HEK293T (cell line): ENCODE measurements around the gene PSMD4.

Experiments used
- ARNT ChIP-seq: fragments of 450-650 bp; IDR thresholded peaks from 2 replicates; pipeline ENCODE4 v1.6.1; 2017; ENCODE audit warnings: mild to moderate bottlenecking
- BHLHE40 ChIP-seq: fragments of 450-650 bp; IDR thresholded peaks from 2 replicates; pipeline ENCODE4 v1.6.1; 2016; ENCODE audit warnings: mild to moderate bottlenecking, moderate library complexity, borderline replicate concordance
- CTBP1 ChIP-seq: fragments of 450-650 bp; IDR thresholded peaks from 2 replicates; pipeline ENCODE4 v1.6.1; 2016; ENCODE audit warnings: borderline replicate concordance
- ELF4 ChIP-seq: fragments of 450-650 bp; IDR thresholded peaks from 2 replicates; pipeline ENCODE4 v1.6.1; 2017; ENCODE audit warnings: antibody characterized with exemption
- FOXM1 ChIP-seq: fragments of 450-650 bp; IDR thresholded peaks from 2 replicates; pipeline ENCODE4 v1.6.1; 2017; ENCODE audit warnings: mild to moderate bottlenecking, borderline replicate concordance
- SP1 ChIP-seq: fragments of 450-650 bp; IDR thresholded peaks from 2 replicates; pipeline ENCODE4 v1.6.1; 2017
- TARDBP ChIP-seq: fragments of 450-650 bp; IDR thresholded peaks from 2 replicates; pipeline ENCODE4 v1.6.1; 2016
- ZNF384 ChIP-seq: fragments of 450-650 bp; IDR thresholded peaks from 2 replicates; pipeline ENCODE4 v1.6.1; 2016

DNA sequence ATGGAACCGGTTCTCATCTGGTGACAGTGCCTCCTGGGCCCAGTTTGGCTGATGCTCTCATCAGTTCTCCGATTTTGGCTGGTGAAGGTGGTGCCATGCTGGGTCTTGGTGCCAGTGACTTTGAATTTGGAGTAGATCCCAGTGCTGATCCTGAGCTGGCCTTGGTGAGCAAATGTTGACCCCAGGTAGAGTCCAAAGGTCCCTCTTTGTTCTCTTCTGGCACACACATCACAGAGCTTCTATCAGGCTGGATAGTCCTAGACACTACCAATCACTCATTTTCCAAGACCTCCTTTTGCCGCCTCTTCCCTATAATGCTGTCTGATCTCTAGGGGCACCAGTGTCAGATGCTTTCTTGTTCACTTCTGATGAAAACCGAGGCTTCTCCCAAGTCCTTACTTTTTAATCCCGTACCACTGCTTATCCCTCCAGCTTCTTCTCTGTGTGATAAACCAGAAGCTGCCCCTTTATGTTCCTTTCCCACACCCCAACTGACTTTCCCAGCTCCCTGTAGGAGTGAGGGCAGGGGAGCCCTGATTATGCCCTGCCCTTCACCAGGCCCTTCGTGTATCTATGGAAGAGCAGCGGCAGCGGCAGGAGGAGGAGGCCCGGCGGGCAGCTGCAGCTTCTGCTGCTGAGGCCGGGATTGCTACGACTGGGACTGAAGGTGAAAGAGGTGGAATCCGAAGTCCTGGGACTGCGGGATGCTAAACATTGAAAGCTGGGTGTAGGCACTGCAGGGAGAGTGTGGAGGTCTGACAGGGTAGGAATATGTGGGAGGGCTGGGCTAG is 11.1 kb downstream of the PSMD4 start:
- TF ChIP-seq ZNF384 (no peak), CTBP1 (no peak), BHLHE40 (no peak), ARNT (no peak), FOXM1 (no peak), ELF4 (no peak), SP1 (no peak), TARDBP (no peak)
